ENCODE results near the gene MAP2K4. TPM values are rescaled to one million over a fixed set of nuclear protein-coding genes. Genes with fewer than 3 reads are reported as not detected.

The MAP2K4 gene
- total and polyA plus RNA-seq, 2 donors (not counting 1 experiment from before 2014, with no cell fraction given) = 23.5 to 25.4 TPM

DNA sequence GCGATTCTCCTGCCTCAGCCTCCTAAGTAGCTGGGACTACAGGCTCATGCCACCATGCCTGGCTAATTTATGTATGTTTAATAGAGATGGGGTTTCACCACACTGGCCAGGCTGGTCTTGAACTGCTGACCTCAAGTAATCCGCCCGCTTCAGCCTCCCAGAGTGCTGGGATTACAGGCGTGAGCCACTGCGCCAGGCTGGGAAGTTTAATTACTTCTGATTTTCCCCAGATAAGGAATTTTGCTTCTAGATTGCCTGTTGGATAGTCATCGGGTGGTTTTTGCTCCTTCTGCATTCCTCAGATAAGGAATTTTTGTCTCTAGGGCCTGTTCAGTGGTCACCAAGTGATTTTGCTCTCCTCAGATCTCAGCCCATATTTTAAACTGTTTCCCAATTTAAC is 112.5 kb downstream of the MAP2K4 start:
- no peaks in the 10 kb centered on the region for H3K9me3 ChIP-seq (ENCODE audit: control insufficient read depth, insufficient read depth, low read depth, low read length)
- H4K20me1 ChIP-seq (ENCODE audit: control insufficient read depth, extremely low read depth, insufficient read depth, low read length) = no peaks in the 10 kb centered on the region
- H3K79me2 ChIP-seq (ENCODE audit: control insufficient read depth, insufficient read depth, low read length) = no peaks in the 10 kb centered on the region
- H3K27me3 ChIP-seq (ENCODE audit: control insufficient read depth, insufficient read depth, low read length) = no peaks in the 10 kb centered on the region
- no peaks in the 10 kb centered on the region for H3K4me1 ChIP-seq (ENCODE audit: control insufficient read depth, extremely low read depth, insufficient read depth, low read length)
- DNase-seq (ENCODE audit: low read depth in 2 of 2) = peak in 1 of 2 donors; percentile 80
- H3K4me3 ChIP-seq (replicated peaks in 1 of 4; ENCODE audit: control extremely low read depth in 1 of 4, insufficient read depth in 1 of 4, low read depth in 3 of 4, low read length in 4 of 4) = no peak overlapping the region
- H3K9ac ChIP-seq (ENCODE audit: insufficient read depth, low read length) = no peak overlapping the region
- H2AFZ ChIP-seq (ENCODE audit: low read length) = no peak overlapping the region
- no peak overlapping the region for H3K4me2 ChIP-seq (ENCODE audit: extremely low read depth, insufficient read depth, low read length)
- TF ChIP-seq EZH2 (IDR thresholded peaks at IDR 0.05; ENCODE audit: low read length, missing control alignments) = no peak
- TF ChIP-seq, protein P1, sequence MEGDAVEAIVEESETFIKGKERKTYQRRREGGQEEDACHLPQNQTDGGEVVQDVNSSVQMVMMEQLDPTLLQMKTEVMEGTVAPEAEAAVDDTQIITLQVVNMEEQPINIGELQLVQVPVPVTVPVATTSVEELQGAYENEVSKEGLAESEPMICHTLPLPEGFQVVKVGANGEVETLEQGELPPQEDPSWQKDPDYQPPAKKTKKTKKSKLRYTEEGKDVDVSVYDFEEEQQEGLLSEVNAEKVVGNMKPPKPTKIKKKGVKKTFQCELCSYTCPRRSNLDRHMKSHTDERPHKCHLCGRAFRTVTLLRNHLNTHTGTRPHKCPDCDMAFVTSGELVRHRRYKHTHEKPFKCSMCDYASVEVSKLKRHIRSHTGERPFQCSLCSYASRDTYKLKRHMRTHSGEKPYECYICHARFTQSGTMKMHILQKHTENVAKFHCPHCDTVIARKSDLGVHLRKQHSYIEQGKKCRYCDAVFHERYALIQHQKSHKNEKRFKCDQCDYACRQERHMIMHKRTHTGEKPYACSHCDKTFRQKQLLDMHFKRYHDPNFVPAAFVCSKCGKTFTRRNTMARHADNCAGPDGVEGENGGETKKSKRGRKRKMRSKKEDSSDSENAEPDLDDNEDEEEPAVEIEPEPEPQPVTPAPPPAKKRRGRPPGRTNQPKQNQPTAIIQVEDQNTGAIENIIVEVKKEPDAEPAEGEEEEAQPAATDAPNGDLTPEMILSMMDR (conservative IDR thresholded peaks at IDR 0.05 in 1 of 2, IDR thresholded peaks at IDR 0.05 in 1 of 2; ENCODE audit: low read depth in 1 of 2, low read length in 2 of 2) = no peak
- H3K36me3 ChIP-seq (ENCODE audit: control insufficient read depth, insufficient read depth, low read length) = peaks cover 1% of the 10 kb centered on the region
- H3K27ac ChIP-seq (ENCODE audit: insufficient read depth, low read length) = no peak overlapping the region

DNA sequence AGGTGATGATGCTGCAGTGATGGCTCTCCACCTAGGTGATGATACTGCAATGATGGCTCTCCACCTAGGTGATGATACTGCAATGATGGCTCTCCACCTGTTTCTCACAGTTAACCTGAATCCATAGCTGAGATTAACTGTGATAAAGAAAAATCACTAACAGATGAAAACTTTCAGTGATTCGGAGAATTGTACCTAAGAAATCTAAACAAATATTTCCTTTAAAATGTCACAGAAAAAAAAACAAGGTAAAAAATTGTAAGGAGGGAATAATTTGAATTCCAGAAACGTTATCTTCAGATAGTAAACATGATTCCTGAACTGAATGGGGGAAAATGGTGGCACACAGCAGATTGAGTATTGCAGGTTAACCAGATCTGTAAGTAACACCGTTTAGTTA is 113.4 kb downstream of the MAP2K4 start:
- DNase-seq (ENCODE audit: low read depth in 2 of 2) = no peak
- no peak overlapping the region for H3K27ac ChIP-seq (ENCODE audit: insufficient read depth, low read length)
- no peak for TF ChIP-seq EZH2 (IDR thresholded peaks at IDR 0.05; ENCODE audit: low read length, missing control alignments)
- TF ChIP-seq, protein P1 (conservative IDR thresholded peaks at IDR 0.05 in 1 of 2, IDR thresholded peaks at IDR 0.05 in 1 of 2; ENCODE audit: low read depth in 1 of 2, low read length in 2 of 2) = no peak
- peaks cover 1% of the 10 kb centered on the region for H3K36me3 ChIP-seq (ENCODE audit: control insufficient read depth, insufficient read depth, low read length)
- no peaks in the 10 kb centered on the region for H3K79me2 ChIP-seq (ENCODE audit: control insufficient read depth, insufficient read depth, low read length)
- H4K20me1 ChIP-seq (ENCODE audit: control insufficient read depth, extremely low read depth, insufficient read depth, low read length) = no peaks in the 10 kb centered on the region
- no peaks in the 10 kb centered on the region for H3K4me1 ChIP-seq (ENCODE audit: control insufficient read depth, extremely low read depth, insufficient read depth, low read length)
- H3K27me3 ChIP-seq (ENCODE audit: control insufficient read depth, insufficient read depth, low read length) = no peaks in the 10 kb centered on the region
- no peak overlapping the region for H2AFZ ChIP-seq (ENCODE audit: low read length)
- no peaks in the 10 kb centered on the region for H3K9me3 ChIP-seq (ENCODE audit: control insufficient read depth, insufficient read depth, low read depth, low read length)
- H3K4me2 ChIP-seq (ENCODE audit: extremely low read depth, insufficient read depth, low read length) = no peak overlapping the region
- no peak overlapping the region for H3K4me3 ChIP-seq (replicated peaks in 1 of 4; ENCODE audit: control extremely low read depth in 1 of 4, insufficient read depth in 1 of 4, low read depth in 3 of 4, low read length in 4 of 4)
- H3K9ac ChIP-seq (ENCODE audit: insufficient read depth, low read length) = no peak overlapping the region

DNA sequence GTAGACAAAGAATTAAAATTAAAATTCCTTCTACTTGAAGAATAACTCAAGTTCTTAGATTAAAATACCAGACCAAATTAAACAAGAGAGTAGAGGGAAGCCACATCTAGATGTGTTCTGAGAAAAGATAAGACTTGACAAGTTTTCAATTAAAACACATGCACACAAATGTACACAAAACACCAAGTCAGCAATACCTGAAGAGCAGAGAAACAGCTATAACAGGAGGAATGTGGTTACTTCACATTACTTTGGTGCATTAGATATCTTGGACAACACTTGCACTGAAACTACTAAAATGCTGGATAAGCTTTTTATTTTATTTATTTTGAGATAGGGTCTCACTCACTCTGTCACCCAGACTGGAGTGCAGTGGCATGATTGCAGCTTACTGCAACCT is 113.9 kb downstream of the MAP2K4 start:
- H3K79me2 ChIP-seq (ENCODE audit: control insufficient read depth, insufficient read depth, low read length) = no peaks in the 10 kb centered on the region
- no peaks in the 10 kb centered on the region for H3K9me3 ChIP-seq (ENCODE audit: control insufficient read depth, insufficient read depth, low read depth, low read length)
- no peak overlapping the region for H3K4me3 ChIP-seq (replicated peaks in 1 of 4; ENCODE audit: control extremely low read depth in 1 of 4, insufficient read depth in 1 of 4, low read depth in 3 of 4, low read length in 4 of 4)
- no peak for TF ChIP-seq EZH2 (IDR thresholded peaks at IDR 0.05; ENCODE audit: low read length, missing control alignments)
- TF ChIP-seq, protein P1 (conservative IDR thresholded peaks at IDR 0.05 in 1 of 2, IDR thresholded peaks at IDR 0.05 in 1 of 2; ENCODE audit: low read depth in 1 of 2, low read length in 2 of 2) = no peak
- DNase-seq (ENCODE audit: low read depth in 2 of 2) = no peak
- no peak overlapping the region for H2AFZ ChIP-seq (ENCODE audit: low read length)
- no peak overlapping the region for H3K27ac ChIP-seq (ENCODE audit: insufficient read depth, low read length)
- H3K4me2 ChIP-seq (ENCODE audit: extremely low read depth, insufficient read depth, low read length) = no peak overlapping the region
- no peaks in the 10 kb centered on the region for H3K27me3 ChIP-seq (ENCODE audit: control insufficient read depth, insufficient read depth, low read length)
- no peaks in the 10 kb centered on the region for H3K36me3 ChIP-seq (ENCODE audit: control insufficient read depth, insufficient read depth, low read length)
- no peaks in the 10 kb centered on the region for H3K4me1 ChIP-seq (ENCODE audit: control insufficient read depth, extremely low read depth, insufficient read depth, low read length)
- H4K20me1 ChIP-seq (ENCODE audit: control insufficient read depth, extremely low read depth, insufficient read depth, low read length) = no peaks in the 10 kb centered on the region
- no peak overlapping the region for H3K9ac ChIP-seq (ENCODE audit: insufficient read depth, low read length)

Data from fibroblast of lung (primary cell).